NCI-H2196 (cell line): ENCODE data around the gene PRR15L.
A peak's percentile ranks its signal among the peaks of the same experiment; 100 is the strongest.
"Not testable (repeated sequence)": the region's sequence is repeated elsewhere in the genome, so short reads cannot be mapped to it uniquely, and the experiment has no call there.

Source experiments
- DNase-seq: peaks from one replicate; lab custom pipeline; 2025; ENCODE audit not compliant: unreplicated experiment; lab: John Stamatoyannopoulos, UW

The PRR15L gene

DNA sequence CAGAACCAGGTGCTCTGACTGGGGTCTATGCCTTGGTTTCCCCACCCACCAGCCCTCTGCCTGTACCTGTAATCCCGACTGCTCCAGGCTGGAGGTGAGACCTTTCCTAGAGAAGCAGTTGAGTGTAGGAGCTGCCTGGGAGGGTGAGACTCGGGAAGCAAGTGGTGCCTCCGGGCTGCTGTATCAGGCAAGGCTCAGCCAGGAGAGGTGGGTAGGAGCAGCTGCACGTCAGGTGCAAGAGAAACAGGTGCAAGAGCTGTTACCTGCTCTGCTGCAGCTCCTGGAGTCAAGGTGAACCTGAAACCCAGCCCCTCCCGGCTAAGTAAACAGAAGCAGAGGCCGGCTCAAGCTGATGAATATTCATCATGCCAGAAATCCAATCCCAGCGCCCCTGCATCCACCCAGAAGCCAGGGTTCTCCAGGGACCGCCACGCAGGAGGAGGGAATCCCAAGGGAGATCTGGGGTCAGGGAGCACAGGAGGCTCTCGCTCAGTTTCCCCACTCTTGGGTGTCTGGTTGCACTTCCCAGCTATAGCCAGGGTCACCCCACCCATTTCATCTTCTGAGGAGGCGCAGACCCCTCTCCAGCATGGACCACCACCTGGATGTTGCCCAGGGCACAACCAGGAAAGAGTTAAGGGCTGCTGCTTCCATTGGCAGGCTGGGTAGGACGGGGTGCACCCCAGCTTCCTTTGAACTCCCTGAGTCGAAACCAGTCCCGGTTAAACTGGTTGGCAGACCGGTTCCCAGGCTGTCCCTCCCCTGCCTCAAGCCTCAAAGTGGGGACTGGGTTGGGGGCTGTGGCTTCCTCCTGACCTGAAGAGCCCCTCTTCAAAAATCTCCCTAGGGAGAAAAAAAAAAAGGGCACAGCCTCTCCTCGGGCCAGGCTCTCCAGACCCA, at the start of gene PRR15L:
Gene PRR15L (minus strand): TSS at position 293 of the 900 bp plus-strand sequence. CDS start 4,649 bp downstream, outside the sequence.
- peak; percentile 84 for DNase-seq

- DNase-seq, result no peak
Observed at GRCh38 chr17:48006936-48007709, 49.4 kb upstream of the PRR15L start.

- no peak for DNase-seq
Observed at GRCh38 chr17:48004983-48005382, 47.3 kb upstream of the PRR15L start.

DNA sequence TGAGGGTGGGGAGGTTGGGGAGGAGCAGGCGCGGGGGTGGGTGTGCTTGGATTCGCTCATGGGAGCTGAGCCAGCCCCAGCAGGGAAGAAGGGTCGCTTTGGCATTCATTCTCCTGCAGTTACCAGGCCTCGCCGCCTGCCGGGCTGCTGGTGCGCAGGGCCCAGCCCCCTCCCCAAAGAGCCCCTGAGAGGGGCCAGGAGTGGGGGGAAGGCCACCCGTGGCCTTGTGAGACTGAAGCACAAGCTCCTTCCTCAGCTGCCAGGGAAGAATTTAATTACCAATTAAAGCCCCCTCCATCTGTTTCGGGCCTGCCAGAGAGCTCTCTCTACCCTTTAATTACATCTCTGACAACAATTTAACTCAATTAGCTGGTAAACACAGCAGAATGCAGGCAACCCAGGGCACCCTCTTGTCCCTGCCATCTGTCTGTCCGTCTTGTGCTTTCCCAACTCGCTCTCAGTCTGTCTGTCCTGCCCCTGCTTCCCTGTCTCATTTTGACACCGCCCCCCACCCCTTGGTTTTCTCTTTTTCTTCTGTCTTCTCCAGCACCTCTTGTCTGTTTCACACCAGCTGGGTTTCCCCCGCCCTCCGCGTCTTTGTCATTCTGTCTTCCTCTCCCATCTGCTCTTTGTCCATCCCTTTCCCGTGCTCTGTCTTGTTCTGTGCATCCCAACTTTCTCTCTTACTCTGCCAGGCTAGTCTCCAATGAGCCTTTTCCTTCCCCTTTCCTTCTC, 45.9 kb upstream of the PRR15L start:
- DNase-seq, result no peak

- no peak for DNase-seq
Observed at GRCh38 chr17:48002916-48003416, 45.3 kb upstream of the PRR15L start.

DNA sequence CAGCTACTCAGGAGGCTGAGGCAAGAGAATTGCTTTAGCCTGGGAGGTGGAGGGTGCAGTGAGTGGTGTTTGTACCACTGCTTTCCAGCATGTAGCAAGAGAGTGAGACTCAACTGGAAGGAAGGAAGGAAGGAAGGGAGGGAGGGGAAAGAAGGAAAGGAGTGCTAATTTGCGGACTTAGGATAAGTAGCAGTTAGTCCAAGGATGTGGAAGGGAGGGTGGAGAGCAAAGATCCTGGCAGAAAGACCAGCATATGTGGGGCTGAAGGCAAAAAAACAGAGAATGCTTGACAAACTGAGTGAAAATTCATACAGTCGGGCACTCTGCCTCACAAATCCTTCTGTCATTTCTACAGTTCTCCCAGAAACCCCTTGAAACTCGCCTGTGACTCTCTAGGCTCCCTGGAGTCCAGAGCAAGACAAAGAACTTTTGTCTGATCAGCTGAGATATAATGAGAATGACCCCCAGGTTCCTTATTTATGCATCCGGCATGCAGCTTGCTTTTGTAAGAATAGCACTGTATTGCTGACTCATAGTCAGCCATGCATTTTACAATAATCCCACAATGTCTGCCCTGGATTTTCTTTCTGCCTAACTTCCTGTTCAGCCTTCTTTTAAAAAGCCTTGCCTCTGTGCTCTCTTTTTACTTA, 44.7 kb upstream of the PRR15L start:
- peak; percentile 28 for DNase-seq

DNA sequence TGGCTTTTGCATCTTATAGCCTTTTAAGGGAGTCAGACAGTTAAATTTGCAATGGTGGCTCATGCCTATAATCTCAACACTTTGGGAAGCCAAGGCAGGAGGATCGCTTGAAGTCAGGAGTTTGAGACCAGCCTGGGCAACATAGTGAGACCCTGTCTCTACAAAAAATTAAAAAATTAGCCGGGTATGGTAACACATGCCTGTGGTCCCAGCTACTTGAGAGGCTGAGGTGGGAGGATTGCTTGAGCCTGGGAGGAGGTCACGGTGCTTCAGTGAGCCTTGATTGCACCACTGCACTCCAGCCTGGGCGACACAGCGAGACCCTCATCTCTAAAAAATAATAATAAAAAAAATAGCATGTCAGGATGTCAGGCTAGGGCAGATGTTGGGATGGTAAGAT, 44.0 kb upstream of the PRR15L start:
- not testable (repeated sequence) for DNase-seq

GRCh38 chr17:48001197-48001596, 43.5 kb upstream of the PRR15L start:
- no peak for DNase-seq

- no peak for DNase-seq
Observed at GRCh38 chr17:47999582-47999981, 41.9 kb upstream of the PRR15L start.

GRCh38 chr17:47998044-47998443, 40.4 kb upstream of the PRR15L start:
- DNase-seq, result no peak

DNA sequence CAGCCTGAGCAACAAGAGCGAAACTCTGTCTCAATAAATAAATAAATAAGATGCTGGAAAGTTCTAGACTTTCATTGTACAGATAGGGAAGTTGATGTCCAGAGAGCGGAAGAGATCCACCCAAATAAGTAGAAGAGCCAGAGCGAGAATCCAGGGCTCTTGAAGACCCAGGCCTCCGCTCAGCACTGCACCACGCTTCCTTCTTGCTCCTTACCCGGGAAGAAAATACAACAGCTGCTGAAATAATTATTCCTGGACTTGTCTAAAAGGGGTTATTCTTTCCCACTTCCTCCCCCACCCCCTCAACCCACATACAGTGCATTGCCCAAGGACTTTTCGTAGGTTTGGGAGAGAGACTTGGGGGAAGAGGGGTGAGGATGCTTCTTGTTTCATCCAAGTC, 39.9 kb upstream of the PRR15L start:
- no peak for DNase-seq

DNA sequence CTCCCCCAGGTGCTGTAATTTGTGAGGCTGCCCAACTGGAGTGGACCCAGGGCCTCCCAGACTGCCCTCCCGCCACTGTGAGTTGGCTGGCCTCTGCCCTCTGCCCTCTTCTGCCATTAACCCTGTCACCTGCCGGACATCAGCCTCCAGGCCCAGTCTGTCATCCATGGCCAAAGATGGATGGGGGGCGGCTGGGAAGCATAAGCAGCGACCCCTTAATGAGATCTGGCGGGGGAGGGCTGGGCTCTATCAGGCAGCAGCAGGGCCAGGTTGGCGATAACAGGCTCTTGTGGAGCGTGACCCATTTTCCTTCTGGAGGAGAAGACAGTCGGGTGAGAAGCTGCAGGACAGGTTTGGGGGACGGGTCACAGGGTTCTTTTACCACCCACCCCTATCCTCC, 38.5 kb upstream of the PRR15L start:
- DNase-seq, result no peak

DNA sequence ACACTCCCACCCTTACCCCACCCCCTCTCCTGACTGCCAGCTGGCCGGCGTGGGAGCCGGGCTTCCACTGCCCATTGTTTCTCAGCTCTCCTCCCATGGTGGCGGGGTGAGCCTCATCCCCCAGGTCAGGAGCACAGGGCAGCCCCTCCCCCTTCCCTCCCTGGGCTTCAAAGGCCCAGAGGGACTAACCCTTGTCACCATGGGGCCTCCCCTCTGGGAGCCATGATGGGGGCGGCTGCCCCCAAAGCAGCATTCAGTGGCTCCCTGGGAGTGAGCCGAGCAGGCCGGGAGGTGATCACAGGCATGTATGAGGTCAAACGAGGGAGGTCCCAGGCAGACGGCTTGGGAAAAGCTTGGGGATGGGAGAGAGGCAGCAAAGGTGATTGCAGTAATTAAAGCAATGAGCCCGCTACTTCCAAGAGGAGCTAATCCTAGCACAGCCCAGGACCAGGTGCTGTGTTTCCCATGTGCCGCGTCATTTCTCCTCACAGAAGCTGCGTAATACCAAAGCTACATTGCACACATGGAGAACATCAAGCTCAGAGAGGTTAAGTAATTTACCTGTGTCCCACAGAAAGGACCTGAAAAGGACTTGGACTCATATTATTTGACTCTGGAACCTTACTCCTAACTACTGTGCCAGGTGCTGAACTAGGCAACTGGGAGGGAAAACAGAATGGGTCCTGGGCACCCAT, 37.7 kb upstream of the PRR15L start:
- no peak for DNase-seq

DNA sequence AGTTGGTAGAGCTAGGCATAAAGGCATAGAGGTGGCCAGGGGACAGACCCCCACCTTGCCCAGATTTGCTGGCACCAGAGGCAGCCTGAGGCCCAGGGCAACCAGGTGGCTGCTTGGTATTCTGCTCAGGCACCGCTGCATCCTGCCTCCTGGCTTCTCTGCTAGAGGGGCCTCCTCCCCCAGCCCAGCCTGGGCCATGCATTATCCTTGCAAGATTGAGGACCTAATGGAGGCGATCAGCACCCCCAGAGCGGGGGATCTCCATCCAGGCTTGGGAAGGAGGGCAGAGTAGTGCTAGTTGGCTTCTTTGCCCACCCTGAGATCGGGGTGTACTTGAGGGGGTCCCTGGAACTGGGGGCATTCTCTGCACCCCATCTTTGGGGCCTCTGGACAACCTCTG, 37.0 kb upstream of the PRR15L start:
- no peak for DNase-seq

- no peak for DNase-seq
Observed at GRCh38 chr17:47993964-47994363, 36.3 kb upstream of the PRR15L start.

GRCh38 chr17:47993031-47993564, 35.4 kb upstream of the PRR15L start:
- DNase-seq, result no peak

DNA sequence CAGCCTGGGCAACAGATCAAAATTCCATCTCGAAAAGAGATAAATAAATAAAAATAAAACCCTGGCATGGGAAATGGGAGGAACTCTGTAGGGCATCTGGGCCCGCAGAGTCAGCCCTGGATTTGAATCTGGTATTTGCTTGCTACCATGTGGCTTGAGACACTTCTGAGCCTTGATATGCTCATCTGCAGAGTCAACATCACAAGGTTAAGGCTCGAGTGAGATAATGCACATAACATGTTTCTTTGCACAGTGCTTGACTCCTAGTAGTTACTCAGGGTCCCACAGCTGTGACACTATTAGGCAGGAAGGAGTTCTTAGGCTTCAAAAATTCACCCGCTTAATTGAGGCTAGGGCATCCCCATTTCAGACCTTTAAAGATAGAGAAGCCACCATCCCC, 34.5 kb upstream of the PRR15L start:
- DNase-seq, result no peak

DNA sequence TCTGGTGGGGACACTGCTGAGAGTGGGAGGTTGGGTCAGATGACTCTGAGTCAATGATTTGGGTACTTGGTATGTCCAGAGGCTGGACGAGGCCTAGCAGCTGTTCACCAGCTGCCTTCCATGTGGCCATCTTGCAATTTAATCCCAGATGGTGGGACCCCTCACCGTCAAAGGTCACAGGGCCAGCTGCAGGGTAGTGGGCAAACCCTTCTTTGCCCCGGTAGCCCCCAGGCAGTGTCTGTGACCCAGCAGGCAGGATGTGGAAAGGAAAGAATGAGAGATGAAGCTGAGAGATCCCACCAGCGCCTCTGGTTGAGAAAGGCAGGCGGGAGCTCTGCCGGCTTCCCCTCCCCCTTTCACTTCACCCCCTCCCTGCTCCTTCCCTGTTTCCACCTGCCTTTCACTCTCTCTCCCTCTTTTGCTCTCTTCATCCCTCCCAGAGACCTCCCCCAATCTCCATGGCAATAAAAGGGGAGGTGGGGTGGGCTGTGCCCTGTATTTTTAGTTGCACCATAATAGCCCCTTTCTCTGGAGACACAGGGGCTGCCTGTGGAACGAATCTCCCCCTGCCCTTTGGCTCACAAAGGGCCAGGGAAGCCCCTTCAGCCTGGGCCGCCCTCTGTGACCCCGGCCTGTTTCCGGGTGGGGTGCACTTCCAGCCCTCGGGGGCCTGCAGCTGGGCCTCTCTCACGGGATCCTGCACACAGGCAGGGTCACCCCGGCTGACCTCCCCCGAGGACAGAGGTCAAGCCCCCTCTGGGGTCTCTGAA, 33.5 kb upstream of the PRR15L start:
- DNase-seq, result no peak

GRCh38 chr17:47989700-47990099, 32.0 kb upstream of the PRR15L start:
- no peak for DNase-seq
